ENCODE results near the gene ARFGAP1.

GRCh38 chr20:63286781-63287696 is 14.4 kb downstream of the ARFGAP1 start:
- no peak for TF ChIP-seq ZNF331 (CRISPR knock-in tag; IDR thresholded peaks at IDR 0.05; ENCODE audit: low read depth)
- TF ChIP-seq CTCF (conservative IDR thresholded peaks at IDR 0.05; ENCODE audit: low read depth in 2 of 2), result no peak
- TF ChIP-seq ZNF114 (CRISPR knock-in tag; IDR thresholded peaks at IDR 0.05), result no peak
- no peak for TF ChIP-seq POLR2AphosphoS5 (IDR thresholded peaks at IDR 0.05; ENCODE audit: low read depth)
- TF ChIP-seq CREB1 (CRISPR knock-in tag; IDR thresholded peaks at IDR 0.05; ENCODE audit: low read depth), result no peak
- no peak for TF ChIP-seq EZH2 (IDR thresholded peaks at IDR 0.05; ENCODE audit: low read depth, unreplicated experiment)
- TF ChIP-seq EZH2phosphoT487 (IDR thresholded peaks at IDR 0.05; ENCODE audit: unreplicated experiment), result no peak
- TF ChIP-seq REST (IDR thresholded peaks at IDR 0.05; ENCODE audit: unreplicated experiment), result no peak
